Measurements from ENCODE around the gene KCNQ1.

Gene KCNQ1

GRCh38 chr11:2853401-2853800, 408.6 kb downstream of the KCNQ1 start:
- DNase-seq, result no peak

- DNase-seq, result no peak
Observed at GRCh38 chr11:2853997-2854560, 409.3 kb downstream of the KCNQ1 start.

- no peak for DNase-seq
Observed at GRCh38 chr11:2855162-2855561, 410.4 kb downstream of the KCNQ1 start.

- no peak for DNase-seq
Observed at GRCh38 chr11:2857276-2857675, 412.5 kb downstream of the KCNQ1 start.

- DNase-seq, result no peak
Observed at GRCh38 chr11:2857918-2858317, 413.1 kb downstream of the KCNQ1 start.

DNA sequence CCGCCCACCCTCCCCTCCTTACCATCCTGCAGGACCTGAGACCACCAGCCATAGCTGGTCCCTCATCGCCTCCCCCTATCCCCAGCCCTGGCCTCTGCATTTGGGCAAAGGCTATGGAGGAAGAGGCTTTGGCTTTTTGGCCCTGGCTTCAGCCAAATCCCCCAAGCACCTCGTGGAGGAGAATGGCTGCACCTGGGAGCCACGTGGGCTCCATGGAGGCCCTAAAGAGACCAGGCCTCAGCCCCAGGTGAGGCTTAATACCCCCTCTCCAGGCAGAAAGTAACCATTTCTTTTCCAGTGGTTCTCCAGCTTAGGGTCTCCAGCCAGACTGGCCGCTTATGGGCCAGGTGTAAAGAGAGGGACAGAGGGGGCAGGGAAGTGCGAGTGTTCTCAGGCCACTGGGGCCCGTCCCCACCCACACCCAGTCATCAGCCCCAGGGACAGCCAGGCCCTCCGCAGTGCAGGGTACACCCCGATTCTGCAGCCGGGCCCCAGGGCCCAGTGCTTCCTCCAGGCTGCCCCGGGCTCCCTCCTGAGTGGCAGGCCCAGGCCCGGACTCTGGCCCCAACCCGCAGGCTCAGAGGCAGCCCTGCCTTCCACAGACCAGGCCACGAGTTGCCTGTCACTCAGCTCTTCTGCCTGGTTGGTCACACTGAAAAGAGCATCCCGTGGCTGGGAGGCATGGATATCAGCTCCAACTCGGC, 414.3 kb downstream of the KCNQ1 start:
- no peak for DNase-seq

- no peak for DNase-seq
Observed at GRCh38 chr11:2859699-2860037, 414.9 kb downstream of the KCNQ1 start.

DNA sequence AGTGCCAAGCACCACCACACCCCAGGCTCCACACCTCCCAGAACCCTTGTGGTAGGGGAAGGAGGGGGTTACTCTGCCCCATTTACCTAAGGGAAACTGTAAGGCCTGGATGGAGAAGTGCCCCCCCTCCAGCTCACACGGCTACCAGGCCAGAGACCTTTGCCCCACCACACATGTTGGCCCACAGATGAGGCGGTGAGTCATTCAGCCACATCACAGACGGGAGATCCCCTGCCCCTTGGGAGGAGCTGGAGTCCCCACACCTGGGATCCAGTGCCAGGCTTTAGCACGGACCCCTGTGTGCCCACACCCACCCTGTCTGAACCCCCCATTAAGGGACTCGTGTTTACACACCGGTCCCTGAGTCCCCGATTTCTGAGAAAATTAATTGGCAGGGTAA, 415.8 kb downstream of the KCNQ1 start:
- peak in 1 of 2 donors; percentile 27 for DNase-seq

DNA sequence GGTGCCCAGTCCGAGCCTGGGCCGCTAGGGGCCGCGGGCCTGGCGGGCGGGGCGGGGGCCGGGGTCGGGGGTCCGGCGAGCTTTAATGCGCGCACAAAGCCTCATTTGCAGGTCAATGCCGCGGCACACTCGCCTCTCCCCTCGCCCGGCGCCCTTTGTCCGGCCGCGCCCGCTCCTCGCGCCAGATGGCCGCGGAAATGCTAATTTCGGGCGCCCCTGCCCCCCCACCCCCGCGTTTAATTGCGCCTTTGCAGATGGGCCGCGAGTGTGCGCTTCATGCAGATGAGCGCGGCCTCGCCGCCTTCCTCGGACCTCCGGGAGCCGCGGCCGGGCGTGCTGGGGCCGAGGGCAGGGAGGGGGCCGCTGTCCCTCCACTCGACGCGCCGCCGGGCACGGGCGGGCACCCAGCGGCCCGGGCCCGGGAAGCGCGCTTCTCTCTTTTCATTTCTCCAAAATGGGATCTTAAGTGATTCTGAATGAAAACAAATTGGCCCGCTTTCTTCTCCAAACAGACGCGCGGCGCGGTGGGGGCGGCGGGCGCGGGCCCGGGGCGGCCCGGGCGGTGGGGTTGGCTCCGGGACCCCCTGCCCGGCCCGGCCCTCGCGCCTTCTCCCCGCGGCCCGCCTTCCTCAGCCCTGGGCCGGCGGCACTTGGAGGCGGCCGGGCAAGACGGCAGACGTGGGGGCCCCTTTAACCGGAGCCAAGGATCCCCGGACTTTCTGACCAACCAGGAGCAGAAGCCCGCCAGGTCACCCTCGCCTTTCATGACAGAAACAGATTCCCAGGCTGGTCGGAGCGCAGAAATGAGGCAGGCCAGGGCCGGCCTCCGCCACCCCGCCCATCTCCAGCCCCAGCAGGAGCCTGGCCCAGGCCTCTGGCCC, 417.8 kb downstream of the KCNQ1 start:
- no peak for DNase-seq

DNA sequence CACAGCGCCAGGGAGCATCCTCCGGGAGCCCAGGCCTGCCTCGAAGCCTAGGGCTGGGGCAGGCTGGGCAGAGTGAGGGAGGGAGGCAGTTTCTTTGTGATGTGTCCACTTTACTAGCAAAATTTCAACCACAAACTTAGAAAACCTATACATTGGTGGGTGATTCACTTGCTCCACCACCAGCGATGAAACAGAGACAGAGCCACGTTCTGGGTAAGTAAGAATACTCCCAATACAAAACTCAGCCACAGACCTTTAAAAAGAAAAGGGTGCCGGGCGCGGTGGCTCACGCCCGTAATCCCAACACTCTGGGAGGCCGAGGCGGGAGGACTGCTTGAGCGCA, 418.4 kb downstream of the KCNQ1 start:
- no peak for DNase-seq

DNA sequence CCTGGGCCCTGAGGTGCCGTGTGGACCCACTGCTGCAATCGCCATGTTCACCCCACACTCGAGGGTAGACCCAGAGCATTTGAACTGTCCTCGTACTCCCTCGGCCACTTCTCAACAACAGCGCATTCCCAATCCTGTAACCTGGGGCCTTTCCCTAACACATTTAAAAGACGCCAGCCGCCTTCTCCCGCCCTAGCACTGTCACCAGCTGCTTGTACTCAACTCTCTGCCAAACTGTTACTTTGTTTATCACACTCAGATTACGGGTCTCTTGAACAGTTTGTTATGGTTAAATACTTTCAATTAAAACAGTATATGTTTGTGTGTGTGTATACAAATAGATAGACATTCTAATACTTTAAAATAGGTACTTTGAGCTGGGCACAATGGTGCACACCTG, 420.1 kb downstream of the KCNQ1 start:
- DNase-seq, result no peak

GRCh38 chr11:2865922-2866577, 421.2 kb downstream of the KCNQ1 start:
- no peak for DNase-seq

DNA sequence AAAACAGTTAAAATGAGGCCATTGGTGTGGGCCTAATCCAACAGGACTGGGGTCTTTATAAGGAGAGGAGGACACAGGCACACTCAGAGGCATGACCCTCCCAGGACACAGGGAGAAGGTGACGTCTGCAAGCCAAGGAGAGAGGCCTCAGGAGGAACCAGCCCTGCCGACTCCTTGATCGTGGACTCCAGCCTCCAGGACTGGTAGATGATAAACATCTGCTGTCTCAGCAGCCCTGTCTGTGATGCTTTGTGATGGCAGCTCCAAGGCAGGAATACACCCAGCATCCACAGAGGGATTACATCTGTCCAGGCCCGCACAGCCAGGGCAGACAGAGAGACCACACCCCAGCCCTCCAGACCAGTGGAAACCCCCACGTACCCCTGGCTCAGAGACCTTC, 422.3 kb downstream of the KCNQ1 start:
- DNase-seq, result no peak

DNA sequence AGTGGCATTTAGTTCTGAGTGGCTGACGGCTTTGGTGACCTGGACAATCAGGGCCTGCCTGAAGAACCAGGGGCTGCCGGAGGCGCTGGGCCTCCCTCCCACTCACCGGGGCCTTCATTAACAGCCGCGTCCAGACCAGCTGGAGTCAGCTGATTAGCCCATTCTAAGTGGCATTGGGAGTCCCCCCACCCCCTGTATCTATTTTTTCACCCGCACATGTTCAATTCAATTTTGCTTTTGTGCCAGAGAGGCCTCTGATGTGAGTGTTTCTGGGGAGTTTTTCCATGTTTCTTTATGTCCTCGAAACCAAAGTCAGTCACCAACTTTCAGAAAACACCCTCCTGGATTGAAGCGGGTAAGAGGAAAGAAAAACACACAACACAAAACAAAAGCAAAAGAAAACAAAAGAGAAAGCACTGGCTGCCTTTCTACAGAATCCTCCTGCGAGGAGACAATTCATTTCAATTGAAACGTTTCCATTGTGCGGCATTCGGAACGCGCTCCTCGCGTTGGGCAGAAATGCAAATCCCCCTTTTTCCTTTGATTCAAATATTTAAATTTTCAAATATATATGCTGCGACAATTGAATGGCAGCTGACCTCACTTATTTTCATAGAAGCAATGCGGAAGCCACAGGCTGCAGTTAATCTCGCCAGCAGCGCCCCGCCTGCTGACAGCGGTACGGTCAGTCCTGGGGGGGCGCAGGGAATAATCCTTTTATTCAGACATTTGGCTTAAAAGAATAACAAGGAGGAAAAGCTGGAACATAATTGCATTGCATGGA, 423.1 kb downstream of the KCNQ1 start:
- DNase-seq, result no peak

DNA sequence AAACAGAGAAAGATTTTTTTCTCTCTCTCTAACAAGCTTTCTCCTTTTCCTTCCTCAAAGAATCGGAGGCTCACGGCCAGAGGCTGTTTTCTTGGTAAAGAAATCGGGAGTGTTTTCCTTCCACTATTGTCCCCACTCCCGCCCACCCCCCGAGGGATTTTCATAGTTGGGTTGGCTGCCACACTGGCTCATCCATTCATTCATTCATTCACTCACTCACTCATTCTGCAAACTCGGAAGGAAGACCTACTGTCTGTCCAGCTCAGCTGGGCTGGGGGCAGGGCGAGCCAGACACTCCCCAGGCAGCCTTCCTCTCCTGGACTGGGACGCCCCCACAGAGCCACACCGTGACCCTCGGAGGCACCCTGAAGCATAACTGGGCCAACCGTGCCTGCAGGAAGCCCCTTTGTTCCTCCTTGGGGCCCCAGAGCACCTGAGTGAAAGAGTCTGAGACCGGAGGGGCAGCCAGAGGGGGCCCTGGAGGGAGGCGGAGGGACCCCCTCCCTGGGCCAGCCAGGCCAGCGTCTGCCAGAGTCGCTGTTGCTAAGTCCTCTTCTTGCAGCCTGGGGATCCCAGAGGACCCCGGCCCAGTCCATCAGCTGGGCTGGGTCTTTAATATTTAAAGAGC, 423.8 kb downstream of the KCNQ1 start:
- DNase-seq, result no peak

GRCh38 chr11:2869134-2869526, 424.3 kb downstream of the KCNQ1 start:
- no peak for DNase-seq

DNA sequence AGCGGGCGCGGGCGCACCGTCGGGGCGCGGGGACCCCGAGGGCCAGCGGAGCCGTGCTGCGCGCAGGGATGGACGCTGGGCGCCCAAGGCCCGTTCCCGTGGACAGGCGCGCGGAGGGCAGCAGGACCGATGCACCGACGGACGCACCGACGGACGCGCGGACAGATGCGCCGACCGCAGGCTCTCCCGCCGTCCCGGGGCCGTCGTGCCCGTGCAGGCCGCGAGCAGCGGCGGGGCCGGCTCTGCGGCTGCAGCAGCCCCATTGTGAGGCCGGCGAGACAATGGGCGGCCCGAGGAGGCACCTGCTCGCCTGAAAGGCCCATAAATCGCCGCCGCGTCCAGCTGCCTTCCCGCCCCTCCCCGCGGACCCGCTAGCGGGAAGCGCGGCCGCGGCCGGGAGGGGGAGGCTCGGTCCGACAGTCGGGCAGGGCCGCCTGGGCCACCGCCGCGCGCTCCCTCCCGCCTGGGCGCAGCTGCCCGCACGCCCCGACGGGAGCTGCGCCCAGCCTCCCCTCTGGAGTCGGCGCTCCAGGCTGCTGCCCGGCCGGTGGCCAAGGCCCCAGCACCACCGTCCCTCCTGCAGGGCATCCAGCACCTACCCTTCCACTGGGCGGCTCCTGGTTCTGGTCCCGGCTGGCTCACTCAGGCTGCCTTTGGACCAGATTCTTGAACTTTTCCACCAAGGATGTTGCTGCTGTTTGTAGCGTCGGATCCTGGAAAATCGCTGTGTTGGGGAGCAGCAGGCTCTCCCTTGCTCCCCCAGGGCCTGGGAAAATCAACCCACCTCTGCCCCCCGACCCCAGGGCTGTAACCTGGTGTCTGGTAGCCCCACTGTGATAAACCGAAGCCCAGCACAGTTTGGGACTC, 425.0 kb downstream of the KCNQ1 start:
- no peak for DNase-seq

DNA sequence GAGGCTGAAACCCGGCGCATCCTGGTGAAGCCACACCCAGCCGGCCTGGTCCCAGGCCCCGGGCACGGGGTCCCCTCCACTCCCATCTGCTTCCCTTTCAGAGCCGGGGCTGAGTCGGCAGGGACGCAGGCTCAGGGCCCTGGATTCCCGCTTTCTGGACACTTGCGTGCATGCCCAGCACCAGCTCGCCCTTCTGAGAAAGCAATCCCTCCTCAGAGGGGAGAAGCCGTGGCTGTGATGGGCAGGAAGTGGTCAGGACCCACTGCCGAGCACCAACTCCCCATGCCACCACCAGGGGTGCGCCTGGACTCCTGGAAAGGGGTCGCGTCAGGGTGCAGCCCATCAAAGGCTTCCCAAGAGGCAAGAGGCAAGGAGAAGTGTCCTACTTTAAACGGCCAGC, 425.7 kb downstream of the KCNQ1 start:
- DNase-seq, result no peak

GRCh38 chr11:2870969-2871680, 426.3 kb downstream of the KCNQ1 start:
- DNase-seq, result no peak

DNA sequence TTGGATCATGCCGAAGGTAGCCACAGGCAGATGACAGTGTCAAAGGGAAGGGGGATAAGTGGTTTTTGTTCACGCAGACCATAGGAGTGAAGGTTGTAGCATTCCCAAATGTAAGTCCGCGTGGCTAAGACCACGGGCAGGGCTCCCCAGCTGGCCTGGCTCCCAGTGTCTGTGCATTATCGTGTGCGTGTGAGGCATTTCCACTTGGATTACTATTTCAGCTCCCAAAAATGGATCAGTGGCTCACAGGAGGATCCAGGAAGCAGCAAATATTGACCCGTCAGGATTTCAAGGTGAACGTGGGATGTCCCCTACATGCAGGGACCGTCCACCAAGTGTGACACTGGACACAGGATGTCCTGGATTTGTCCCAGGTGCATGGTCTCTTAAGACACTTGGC, 430.2 kb downstream of the KCNQ1 start:
- DNase-seq, result no peak

GRCh38 chr11:2877474-2877873, 432.7 kb downstream of the KCNQ1 start:
- DNase-seq, result no peak

Data from CD4-positive, alpha-beta T cell treated with Interleukin-4 for 1 hour (primary cell).